Pancreas (tissue), 10 donors: ENCODE results near the gene GOLGA8Q. TPM values are rescaled to one million over a fixed set of nuclear protein-coding genes. Genes with fewer than 3 reads are reported as not detected.
"Not testable (repeated sequence)": the region's sequence is repeated elsewhere in the genome, so short reads cannot be mapped to it uniquely, and the experiment has no call there.

Experiments used
- ATAC-seq, 4 donors: fragments of 200-7000 bp; cut with Tn5 transposase; one replicate each; pipeline versions ENCODE4 v1.8.0 to v1.9.1; 2020; ENCODE audit warnings: mild to moderate bottlenecking in 4 of 4, moderate library complexity in 4 of 4
- DNase-seq, 6 donors: peaks; one replicate each; pipeline ENCODE4 v3.0.0-alpha.2; 2020
- FAIRE-seq: peaks from 2 replicates; lab custom pipeline; 2012; peaks lifted over from hg19 to GRCh38; lab: Jason Lieb, UNC
- H3K27ac ChIP-seq, 4 donors: fragments of 200-600 bp; sonication (generic); 1 replicate in 3 of 4; 2 replicates in 1 of 4; pipeline versions ENCODE4 v1.5.0 to v1.8.0; 2020
- H3K27me3 ChIP-seq, 4 donors: fragments of 200-600 bp; one replicate each; pipeline ENCODE4 v1.8.0; 2021
- H3K36me3 ChIP-seq, 3 donors: fragments of 200-600 bp; sonication (generic) in 1 of 3; one replicate each; pipeline versions ENCODE4 v1.5.0 to v1.8.0; 2020 to 2021
- H3K4me1 ChIP-seq, 3 donors: fragments of 200-600 bp; one replicate each; pipeline ENCODE4 v1.8.0; 2021
- H3K4me3 ChIP-seq, 4 donors: fragments of 200-600 bp; sonication (generic) in 2 of 4; one replicate each; pipeline versions ENCODE4 v1.5.0 to v1.8.0; 2020 to 2021
- H3K9me3 ChIP-seq, 4 donors: fragments of 200-600 bp; one replicate each; pipeline ENCODE4 v1.8.0; 2021
- WGBS, 2 donors: extraction: QIAGEN DNeasy Blood & Tissue Kit; methylation state at CpG; one replicate each; pipeline ENCODE4 v1.1.7; 2013; 5-methylcytosine and 5-hydroxymethylcytosine counted together
- intact Hi-C, 3 donors: fragments of 100-400 bp; cut with DNase I; formaldehyde crosslinking; loops; one replicate each; pipeline versions ENCODE4 v1.11.1 to v1.14.2; 2022
- polyA plus RNA-seq, 2 donors: library from polyadenylated mRNA; stranded (reverse); fragments of 200-250 nt; gene quantifications; one replicate each; pipeline ENCODE4 v1.2.3, GENCODE V29; 2013
- total RNA-seq, 6 donors: library from RNA; stranded (reverse); fragmentation: NEBNext Ultra II Directional in 4 of 6; extraction: Animal tissue kit (Norgen Biotek cat#: 25700) in 4 of 6; gene quantifications; one replicate each; pipeline versions ENCODE4 v1.2.1 to v1.2.4, GENCODE V29; 2021 to 2023
- TF ChIP-seq, protein P1 (sequence below), 4 donors: fragments of 200-600 bp; sonication (generic) in 3 of 4; IDR thresholded peaks; one replicate each; pipeline versions ENCODE4 v1.5.0 to v1.8.0; 2021; ENCODE audit warnings: antibody characterized with exemption in 4 of 4
- donor health status: healthy with polysubstance abuse.
- donor health status: DM: no; HTN: no; CAD: no; lungs with moderate emphysema.
- donor health status: DM: no; HTN: no; CAD: no.
- donor health status: control.
- donor health status: control.
- donor health status: Bipolar disorder and iron deficiency.
- donor health status: DM: yes; HTN: yes; CAD: no.
- donor health status: DM: no; HTN: no; CAD: no.
- donor health status: DM: no; HTN: no; CAD: no.
- donor health status: DM: yes; HTN: yes; CAD: no.

GOLGA8Q gene
- total and polyA plus RNA-seq, 8 donors: 0.51 to 2.6 (median 0.69) TPM; not detected in 1

DNA sequence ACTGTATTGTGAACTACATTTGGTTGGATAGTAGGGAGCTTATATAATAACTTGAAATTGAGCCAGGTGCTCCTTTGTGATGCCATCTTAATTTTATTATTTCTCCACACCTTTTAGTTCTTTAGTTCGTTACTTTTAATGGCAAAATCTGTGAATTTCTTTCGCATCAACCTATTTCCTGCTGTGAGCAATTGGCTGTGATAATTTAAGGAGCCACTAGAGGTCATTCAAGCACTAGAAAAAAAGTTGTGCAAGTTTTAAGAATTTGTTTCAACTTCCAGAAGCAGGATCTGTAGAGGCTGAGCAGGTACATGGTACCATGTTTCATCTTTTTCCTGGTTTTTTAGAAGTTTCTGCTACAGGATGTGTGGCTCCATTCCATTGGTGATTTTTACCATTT lies 47.1 kb downstream of the GOLGA8Q start:
- ATAC-seq, H3K9me3 ChIP-seq, DNase-seq, H3K27me3 ChIP-seq, intact Hi-C loops, H3K36me3 ChIP-seq, H3K4me1 ChIP-seq, H3K4me3 ChIP-seq, H3K27ac ChIP-seq: not testable (repeated sequence)
- peak; percentile 75 for FAIRE-seq
- TF ChIP-seq, protein P1, sequence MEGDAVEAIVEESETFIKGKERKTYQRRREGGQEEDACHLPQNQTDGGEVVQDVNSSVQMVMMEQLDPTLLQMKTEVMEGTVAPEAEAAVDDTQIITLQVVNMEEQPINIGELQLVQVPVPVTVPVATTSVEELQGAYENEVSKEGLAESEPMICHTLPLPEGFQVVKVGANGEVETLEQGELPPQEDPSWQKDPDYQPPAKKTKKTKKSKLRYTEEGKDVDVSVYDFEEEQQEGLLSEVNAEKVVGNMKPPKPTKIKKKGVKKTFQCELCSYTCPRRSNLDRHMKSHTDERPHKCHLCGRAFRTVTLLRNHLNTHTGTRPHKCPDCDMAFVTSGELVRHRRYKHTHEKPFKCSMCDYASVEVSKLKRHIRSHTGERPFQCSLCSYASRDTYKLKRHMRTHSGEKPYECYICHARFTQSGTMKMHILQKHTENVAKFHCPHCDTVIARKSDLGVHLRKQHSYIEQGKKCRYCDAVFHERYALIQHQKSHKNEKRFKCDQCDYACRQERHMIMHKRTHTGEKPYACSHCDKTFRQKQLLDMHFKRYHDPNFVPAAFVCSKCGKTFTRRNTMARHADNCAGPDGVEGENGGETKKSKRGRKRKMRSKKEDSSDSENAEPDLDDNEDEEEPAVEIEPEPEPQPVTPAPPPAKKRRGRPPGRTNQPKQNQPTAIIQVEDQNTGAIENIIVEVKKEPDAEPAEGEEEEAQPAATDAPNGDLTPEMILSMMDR (IDR thresholded peaks at IDR 0.05): peak in 1 of 4 donors; percentile 21
- 6 to 20% methylated on average over 2 of the region's 2 CpGs for WGBS, 2 donors

- 94% methylated on average over 3 to 6 of the region's 8 CpGs for WGBS, 2 donors
- ATAC-seq, H3K27ac ChIP-seq, FAIRE-seq, H3K4me1 ChIP-seq, DNase-seq, H3K27me3 ChIP-seq, H3K4me3 ChIP-seq, intact Hi-C loops, H3K36me3 ChIP-seq, H3K9me3 ChIP-seq: not testable (repeated sequence)
Measured at GRCh38 chr15:30603796-30604195, 51.9 kb downstream of the GOLGA8Q start, which contains the start of gene GOLGA8H. Gene GOLGA8H, plus strand, starts transcription at chr15:30604028. Its CDS starts 98 bp downstream, at chr15:30604126.

Other genes starting within 250 kb of the GOLGA8Q start
- gene CHRFAM7A, start 158.5 kb upstream of the GOLGA8Q start, total RNA-seq: 1 to 10 TPM; 1.1 to 2.5 (median 1.9) TPM
- gene CHRFAM7A, start 158.5 kb upstream of the GOLGA8Q start, polyA plus RNA-seq: under 1 TPM; 0.33 to 0.95 TPM
- 1 to 10 TPM; 1.8 to 3.8 (median 2.5) TPM for gene GOLGA8R, start 137.8 kb upstream of the GOLGA8Q start, total RNA-seq
- gene GOLGA8R, start 137.8 kb upstream of the GOLGA8Q start, polyA plus RNA-seq: 1 to 10 TPM; 3.2 to 4.0 TPM
- gene GOLGA8H, start 52.0 kb downstream of the GOLGA8Q start, total RNA-seq: 1 to 10 TPM in 3 of 6 donors, under 1 TPM in 3; 0.60 to 1.8 (median 1.0) TPM
- 1 to 10 TPM in 1 of 2 donors, under 1 TPM in 1; 0.33 to 1.6 TPM for gene GOLGA8H, start 52.0 kb downstream of the GOLGA8Q start, polyA plus RNA-seq